ENCODE results near the gene CTRB1.

DNA sequence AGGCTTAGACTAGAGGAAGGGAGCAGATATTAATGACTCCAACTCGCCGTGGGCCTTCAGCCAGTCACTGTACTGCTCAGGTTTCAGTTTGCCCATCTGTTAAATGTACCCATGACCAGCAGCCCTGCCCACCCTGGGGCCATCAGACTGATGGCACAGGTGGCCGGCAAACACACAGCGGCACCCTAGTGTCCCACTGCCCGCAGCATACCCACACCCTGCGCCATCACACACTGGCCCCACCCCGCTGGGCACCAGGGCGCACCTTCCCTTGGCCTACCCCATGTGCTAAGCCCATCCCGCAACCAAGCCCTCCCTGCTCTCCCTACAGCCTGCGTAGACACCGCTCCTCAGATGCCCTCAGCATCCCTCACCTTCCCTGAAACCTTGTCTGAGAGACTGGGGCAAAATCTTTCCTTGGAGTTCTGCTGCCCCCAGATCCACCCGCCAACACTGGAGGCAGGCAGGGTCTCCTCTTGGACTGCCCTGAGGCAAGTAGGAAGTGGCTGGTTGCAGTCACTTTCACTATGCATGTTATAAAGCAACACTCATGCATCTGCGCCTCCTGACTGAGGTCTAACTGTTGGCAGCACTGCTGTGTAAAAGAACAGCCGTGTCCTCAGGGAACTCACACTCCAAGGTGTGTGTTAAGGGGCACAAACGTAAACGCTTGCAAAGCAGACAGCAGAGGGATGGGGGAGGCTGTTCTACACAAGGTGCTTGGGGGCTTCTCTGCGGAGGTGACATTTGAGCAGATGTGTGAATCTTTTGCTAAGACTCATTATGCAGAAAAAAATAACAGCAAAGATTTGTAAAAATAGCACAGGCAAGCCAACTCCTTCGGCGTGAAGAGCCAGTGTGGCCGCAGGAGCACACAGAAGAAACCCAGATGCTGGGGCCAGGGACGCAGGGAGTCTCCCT lies 39.4 kb downstream of the CTRB1 start:
- TF ChIP-seq, protein P1, sequence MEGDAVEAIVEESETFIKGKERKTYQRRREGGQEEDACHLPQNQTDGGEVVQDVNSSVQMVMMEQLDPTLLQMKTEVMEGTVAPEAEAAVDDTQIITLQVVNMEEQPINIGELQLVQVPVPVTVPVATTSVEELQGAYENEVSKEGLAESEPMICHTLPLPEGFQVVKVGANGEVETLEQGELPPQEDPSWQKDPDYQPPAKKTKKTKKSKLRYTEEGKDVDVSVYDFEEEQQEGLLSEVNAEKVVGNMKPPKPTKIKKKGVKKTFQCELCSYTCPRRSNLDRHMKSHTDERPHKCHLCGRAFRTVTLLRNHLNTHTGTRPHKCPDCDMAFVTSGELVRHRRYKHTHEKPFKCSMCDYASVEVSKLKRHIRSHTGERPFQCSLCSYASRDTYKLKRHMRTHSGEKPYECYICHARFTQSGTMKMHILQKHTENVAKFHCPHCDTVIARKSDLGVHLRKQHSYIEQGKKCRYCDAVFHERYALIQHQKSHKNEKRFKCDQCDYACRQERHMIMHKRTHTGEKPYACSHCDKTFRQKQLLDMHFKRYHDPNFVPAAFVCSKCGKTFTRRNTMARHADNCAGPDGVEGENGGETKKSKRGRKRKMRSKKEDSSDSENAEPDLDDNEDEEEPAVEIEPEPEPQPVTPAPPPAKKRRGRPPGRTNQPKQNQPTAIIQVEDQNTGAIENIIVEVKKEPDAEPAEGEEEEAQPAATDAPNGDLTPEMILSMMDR (IDR thresholded peaks at IDR 0.05; ENCODE audit: low read length) = no peak
- TF ChIP-seq EZH2 (IDR thresholded peaks at IDR 0.05; ENCODE audit: borderline replicate concordance, low read length) = no peak
